Activated T-cell treated with anti-CD3 and anti-CD28 coated beads, Interleukin-2, amount 50 U/mL, for 48 hours (primary cell): ENCODE data around the gene CALCA.

Source experiments
- DNase-seq, 2 experiments: peaks; one replicate each; pipeline ENCODE4 v3.0.0-alpha.2; 2020

Gene CALCA

DNA sequence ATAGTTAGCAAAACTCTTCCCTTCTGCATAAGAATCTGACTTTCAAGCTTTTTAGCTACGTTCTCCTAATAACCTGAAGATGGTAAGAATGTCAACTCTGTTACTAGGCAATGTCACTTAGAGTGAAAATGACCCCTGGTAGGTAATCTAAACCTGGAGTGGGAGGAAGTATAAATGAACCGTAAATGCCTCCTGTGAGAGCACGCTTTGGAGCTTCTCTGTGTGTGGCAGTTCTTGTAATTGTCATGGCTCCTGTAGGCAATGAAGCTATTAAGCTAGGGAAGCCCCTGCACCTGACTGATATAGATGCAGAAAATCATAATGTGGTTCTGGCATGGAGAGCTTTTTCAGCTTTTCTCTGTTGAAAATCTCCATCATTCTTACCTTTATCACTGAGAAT, 29.4 kb downstream of the CALCA start:
- no peak for DNase-seq

DNA sequence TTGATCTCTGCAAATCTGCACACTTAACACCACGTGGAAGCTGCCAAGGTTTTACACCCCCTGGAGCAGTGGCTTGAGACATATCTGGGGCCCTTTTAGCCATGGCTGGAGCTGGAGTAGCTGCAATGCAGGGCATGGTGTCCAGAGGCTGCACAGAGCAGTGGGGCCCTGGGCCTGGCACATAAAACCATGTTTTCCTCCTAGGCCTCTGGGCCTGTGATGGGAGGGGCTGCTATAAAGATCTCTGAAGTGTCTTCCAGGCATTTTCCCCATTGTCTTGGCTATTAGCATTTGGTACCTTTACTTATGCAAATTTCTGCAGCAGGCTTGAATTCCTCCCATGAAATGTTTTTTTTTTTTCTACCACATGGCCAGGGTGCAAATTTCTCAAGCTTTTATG, 33.2 kb downstream of the CALCA start:
- no peak for DNase-seq

DNA sequence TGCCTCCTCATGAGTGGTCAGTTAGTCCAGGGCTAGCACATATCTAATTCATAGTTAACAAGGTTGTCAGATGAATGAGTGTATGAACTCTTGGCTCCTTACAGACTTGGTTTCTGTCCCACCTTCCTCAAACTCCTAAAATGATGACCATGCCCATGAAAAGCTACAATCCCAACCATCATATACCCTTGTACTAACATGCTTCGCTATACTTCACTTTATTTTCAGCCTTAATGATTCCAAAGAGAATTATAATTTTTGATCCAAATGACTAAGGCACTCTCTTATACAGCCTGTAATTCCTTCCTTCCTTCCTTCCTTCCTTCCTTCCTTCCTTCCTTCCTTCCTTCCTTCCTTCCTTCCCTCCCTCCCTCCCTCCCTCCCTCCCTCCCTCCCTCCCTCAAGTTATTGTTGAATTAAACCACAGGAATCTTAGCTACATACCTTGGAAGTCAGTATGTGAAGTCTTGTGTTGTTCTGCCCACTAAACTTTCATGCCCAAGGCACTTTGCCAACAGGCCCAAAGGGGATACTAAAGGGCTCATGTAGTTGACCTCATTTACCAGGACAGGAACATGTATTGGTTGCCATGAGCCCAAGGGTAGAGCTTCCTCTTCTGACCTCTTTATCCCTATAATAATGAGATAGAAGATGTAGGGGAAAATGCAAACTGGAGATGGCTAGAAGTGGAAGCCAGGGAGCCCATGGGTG, 37.4 kb downstream of the CALCA start:
- no peak for DNase-seq

DNA sequence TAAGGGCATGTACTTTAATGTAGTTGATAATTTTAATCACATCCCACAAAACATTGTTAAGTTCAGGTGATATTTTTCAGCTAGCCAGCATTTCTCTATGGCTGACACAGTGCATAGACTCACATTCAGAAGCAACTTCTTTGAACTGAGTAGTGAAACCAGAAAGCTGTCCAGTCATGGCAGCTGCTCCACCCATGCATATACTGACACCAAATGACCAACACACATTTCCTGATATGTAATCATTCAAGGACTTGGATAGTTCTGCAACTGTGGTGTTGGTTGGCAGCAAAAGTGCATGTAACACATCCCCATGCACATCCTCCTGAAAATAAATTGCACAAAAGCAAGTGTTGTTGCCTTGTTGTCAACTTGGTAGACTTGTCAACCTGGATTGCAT, 39.7 kb downstream of the CALCA start:
- no peak for DNase-seq

DNA sequence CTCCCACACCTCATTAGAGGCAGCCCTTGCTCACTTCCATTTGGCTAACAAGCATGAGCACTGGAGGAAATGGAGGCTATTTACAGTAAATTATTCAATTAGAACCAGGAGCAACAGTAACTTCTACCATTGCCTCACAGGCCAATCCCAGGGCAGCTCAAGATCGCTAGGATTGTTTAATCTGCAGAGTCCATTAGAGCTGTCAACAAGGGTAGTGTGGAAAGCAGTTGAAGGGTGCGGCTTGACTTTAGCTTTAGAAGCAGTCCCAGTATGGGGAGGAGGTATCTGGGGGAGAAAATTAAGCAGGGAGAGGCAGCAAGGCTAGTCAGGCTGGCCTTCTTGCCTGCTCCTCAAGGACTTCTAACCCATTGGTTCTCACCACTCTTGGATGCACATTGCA, 41.8 kb downstream of the CALCA start:
- DNase-seq, result no peak

DNA sequence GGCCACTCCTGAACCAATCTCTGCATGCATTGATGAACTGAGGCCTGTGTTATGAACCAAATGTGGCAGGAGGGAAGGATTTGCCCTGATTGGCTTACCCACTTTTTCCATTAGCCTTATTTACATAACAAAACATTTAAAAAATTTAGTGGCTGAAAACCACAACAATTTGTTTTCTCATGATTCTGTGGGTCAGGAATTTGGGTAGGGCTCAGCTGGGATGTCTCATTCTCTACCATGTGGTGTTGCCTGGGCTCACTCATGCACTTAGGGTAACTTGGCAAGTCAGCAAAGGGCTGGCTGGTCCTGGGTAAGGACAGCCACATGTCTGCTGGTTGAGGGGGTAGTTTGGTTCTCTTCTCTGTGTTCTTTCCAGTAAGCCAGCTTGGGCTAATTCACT, 45.0 kb downstream of the CALCA start:
- DNase-seq, result no peak

DNA sequence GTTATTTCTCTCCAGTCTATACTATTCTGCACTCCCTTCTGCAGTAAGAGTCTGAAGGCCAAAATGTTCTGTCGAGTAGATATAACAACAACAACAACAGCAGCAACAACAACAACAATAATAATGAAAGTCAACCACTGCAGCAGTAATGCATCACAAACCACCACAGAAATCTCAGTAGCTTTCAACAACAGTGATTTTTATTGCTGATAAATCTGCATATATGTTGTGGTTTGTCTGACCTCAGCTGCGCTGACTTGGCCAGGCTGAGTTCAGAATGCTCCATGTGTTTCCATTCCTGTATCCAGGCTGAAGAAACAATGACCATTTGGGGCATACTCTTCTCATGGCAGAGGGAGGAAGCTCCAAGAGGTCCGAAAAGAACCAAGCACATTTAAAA, 47.8 kb downstream of the CALCA start:
- DNase-seq, result no peak
